ENCODE measurements around the gene TARS2. TPM values are rescaled to one million over a fixed set of nuclear protein-coding genes. Genes with fewer than 3 reads are reported as not detected.

TARS2 gene
- 21.5 to 25.3 TPM (median 24.1 TPM) in 5 replicates for total RNA-seq (2022; extraction: Qiagen RNA extraction)

DNA sequence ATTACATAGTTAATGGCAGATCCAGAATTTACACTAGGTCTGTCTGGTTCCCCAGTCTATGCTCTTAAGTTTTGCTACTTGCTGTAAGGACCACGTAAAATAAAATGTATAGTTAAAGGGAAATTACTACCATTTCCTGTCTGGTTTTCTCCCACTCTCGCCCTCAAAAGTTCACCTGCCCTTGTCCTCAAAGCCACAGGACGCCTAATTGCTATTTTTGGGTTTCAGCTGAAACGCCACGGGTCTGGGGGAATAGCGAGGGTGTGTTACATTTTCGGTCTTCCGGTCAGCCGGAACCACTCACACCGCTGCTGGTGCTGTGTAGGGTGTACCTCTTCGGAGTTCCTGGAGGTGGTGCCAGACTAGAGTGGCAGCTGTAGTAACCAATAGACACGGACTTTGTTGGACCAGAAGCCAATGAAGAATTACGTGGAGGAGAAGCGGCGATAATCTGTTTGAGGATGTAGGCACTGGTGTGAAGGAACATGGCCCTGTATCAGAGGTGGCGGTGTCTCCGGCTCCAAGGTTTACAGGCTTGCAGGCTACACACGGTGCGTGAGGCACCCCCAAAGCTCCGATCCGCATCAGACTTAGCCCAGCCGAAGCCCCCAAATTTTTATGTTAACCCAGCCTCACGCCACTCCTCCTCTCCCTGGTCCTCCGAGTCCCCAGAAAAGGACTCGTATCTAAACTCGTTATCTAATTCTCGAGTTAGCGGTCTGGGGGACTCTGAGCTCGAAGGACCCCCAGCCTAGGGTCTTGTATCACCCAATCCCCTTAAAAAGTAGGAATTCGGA is at the start of gene TARS2:
TSS of gene TARS2 (plus strand) at position 454 of the 797 bp plus-strand sequence. CDS start at position 486, 32 bp downstream.

GRCh38 chr1:150507912-150508864 is 21.0 kb downstream of the TARS2 start, which contains the start of gene ECM1:
ECM1 (plus strand) TSS chr1:150508109; CDS start chr1:150508210, 101 bp downstream.

GRCh38 chr1:150515328-150516049 is 28.3 kb downstream of the TARS2 start, which contains the start of gene FALEC:
FALEC (plus strand) TSS chr1:150515752.

DNA sequence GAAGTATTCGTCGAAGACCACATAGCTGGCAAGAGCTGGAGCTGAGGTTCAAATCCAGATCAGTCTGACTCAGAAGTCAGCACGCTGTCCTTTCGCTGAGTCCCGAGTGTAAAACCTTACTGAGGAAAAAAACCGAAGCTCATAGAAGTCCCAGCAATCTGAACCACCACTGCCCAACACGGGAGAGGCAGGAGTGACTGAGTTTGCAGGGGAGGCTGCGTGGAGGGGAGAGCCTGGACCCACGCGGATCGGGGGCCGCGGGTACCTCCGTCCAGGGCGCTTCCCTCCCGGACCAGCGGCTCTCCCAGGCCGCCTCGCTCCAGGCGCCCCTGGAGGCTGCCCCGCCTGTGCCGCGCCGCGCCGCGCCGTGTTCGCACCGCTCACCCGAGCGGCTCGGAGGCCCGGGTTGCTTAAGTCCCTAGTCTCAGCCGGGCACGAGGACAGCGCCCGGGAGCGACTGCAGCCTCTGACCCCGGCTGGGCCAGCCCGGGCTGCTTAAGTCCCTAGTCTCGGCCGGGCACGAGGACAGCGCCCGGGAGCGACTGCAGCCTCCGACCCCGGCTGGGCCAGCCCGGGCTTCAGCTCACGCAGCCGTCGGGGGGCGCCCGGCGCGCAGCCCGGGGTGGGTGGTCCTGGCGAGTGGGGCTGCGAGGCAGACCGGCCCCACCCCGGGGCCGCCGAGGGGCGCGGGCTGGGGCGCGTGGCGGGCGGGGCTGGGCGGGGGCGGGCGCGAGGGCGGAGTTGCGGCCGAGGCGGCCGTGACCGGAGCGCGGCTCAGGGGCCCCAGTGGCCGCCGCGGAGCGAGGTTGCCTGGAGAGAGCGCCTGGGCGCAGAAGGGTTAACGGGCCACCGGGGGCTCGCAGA is 61.6 kb downstream of the TARS2 start, which contains the start of gene ADAMTSL4:
TSS of gene ADAMTSL4 (plus strand) at position 777 of the 864 bp plus-strand sequence. CDS start 2,881 bp downstream, outside the sequence.

Other genes starting within 250 kb of the TARS2 start
- gene CA14, start 229.6 kb upstream of the TARS2 start, total RNA-seq (2022; extraction: Qiagen RNA extraction) = 0.10 TPM in 1 of 5 replicates, not detected in the others
- gene APH1A, start 218.4 kb upstream of the TARS2 start, total RNA-seq (2022; extraction: Qiagen RNA extraction) = 120 to 133 TPM (median 130 TPM) in 5 replicates
- 0.22 to 0.63 TPM (median 0.27 TPM) in 4 of 5 replicates, not detected in the other for gene C1orf54, start 214.6 kb upstream of the TARS2 start, total RNA-seq (2022; extraction: Qiagen RNA extraction)
- 1.9 to 3.3 TPM (median 2.5 TPM) in 5 replicates for gene CIART, start 204.9 kb upstream of the TARS2 start, total RNA-seq (2022; extraction: Qiagen RNA extraction)
- gene MRPS21, start 193.6 kb upstream of the TARS2 start, total RNA-seq (2022; extraction: Qiagen RNA extraction) = 79.1 to 106 TPM (median 83.4 TPM) in 5 replicates
- gene PRPF3, start 165.9 kb upstream of the TARS2 start, total RNA-seq (2022; extraction: Qiagen RNA extraction) = 49.7 to 59.9 TPM (median 55.0 TPM) in 5 replicates
- 11.3 to 18.1 TPM (median 16.4 TPM) in 5 replicates for gene RPRD2, start 123.3 kb upstream of the TARS2 start, total RNA-seq (2022; extraction: Qiagen RNA extraction)
- gene ECM1, start 20.7 kb downstream of the TARS2 start, total RNA-seq (2022; extraction: Qiagen RNA extraction) = 1.1 to 2.4 TPM (median 1.5 TPM) in 5 replicates
- gene FALEC, start 28.3 kb downstream of the TARS2 start, total RNA-seq (2022; extraction: Qiagen RNA extraction) = 0.19 to 0.24 TPM in 2 of 5 replicates, not detected in the others
- gene ADAMTSL4, start 62.0 kb downstream of the TARS2 start, total RNA-seq (2022; extraction: Qiagen RNA extraction) = 2.8 to 7.6 TPM (median 6.2 TPM) in 5 replicates
- 243 to 346 TPM (median 312 TPM) in 5 replicates for gene MCL1, start 92.2 kb downstream of the TARS2 start, total RNA-seq (2022; extraction: Qiagen RNA extraction)
- gene ENSA, start 142.2 kb downstream of the TARS2 start, total RNA-seq (2022; extraction: Qiagen RNA extraction) = 124 to 160 TPM (median 137 TPM) in 5 replicates
- 13.0 to 17.1 TPM (median 16.3 TPM) in 5 replicates for gene GOLPH3L, start 209.7 kb downstream of the TARS2 start, total RNA-seq (2022; extraction: Qiagen RNA extraction)
- 7.9 to 10.7 TPM (median 9.7 TPM) in 5 replicates for gene HORMAD1, start 233.5 kb downstream of the TARS2 start, total RNA-seq (2022; extraction: Qiagen RNA extraction)